Activated CD8-positive, alpha-beta memory T cell treated with anti-CD3 and anti-CD28 coated beads for 4 hours (primary cell): ENCODE data around the gene CD8B.
"Not testable (repeated sequence)": the region's sequence is repeated elsewhere in the genome, so short reads cannot be mapped to it uniquely, and the experiment has no call there.

Experiments
- DNase-seq, 2 donors: peaks; one replicate each; pipeline ENCODE4 v3.0.0-alpha.2; 2020; ENCODE audit warnings: low read depth in 2 of 2

CD8B gene

GRCh38 chr2:86861628-86862379 is at the start of gene CD8B:
Gene CD8B, minus strand, starts transcription at chr2:86861886. Its CDS starts 21 bp downstream, at chr2:86861865.
- DNase-seq = not testable (repeated sequence)

GRCh38 chr2:86905868-86906267 is 44.2 kb upstream of the CD8B start:
- not testable (repeated sequence) for DNase-seq

- DNase-seq = not testable (repeated sequence)
Observed at GRCh38 chr2:86900687-86901086, 39.0 kb upstream of the CD8B start.

- DNase-seq = not testable (repeated sequence)
Observed at GRCh38 chr2:86886026-86886425, 24.3 kb upstream of the CD8B start.

- not testable (repeated sequence) for DNase-seq
Observed at GRCh38 chr2:86882865-86883264, 21.2 kb upstream of the CD8B start.

GRCh38 chr2:86882118-86882665 is 20.5 kb upstream of the CD8B start:
- not testable (repeated sequence) for DNase-seq

- not testable (repeated sequence) for DNase-seq
Observed at GRCh38 chr2:86878986-86879385, 17.3 kb upstream of the CD8B start.

- not testable (repeated sequence) for DNase-seq
Observed at GRCh38 chr2:86870941-86871340, 9.3 kb upstream of the CD8B start.

- DNase-seq = not testable (repeated sequence)
Observed at GRCh38 chr2:86868895-86869468, 7.3 kb upstream of the CD8B start.

- not testable (repeated sequence) for DNase-seq
Observed at GRCh38 chr2:86862380-86862703, 656 bp upstream of the CD8B start.

- DNase-seq = not testable (repeated sequence)
Observed at GRCh38 chr2:86861175-86861574, 511 bp downstream of the CD8B start.

- not testable (repeated sequence) for DNase-seq
Observed at GRCh38 chr2:86860573-86860972, 1.1 kb downstream of the CD8B start.

- DNase-seq = not testable (repeated sequence)
Observed at GRCh38 chr2:86857688-86858087, 4.0 kb downstream of the CD8B start.

- not testable (repeated sequence) for DNase-seq
Observed at GRCh38 chr2:86856498-86856897, 5.2 kb downstream of the CD8B start.

GRCh38 chr2:86855981-86856380 is 5.7 kb downstream of the CD8B start:
- not testable (repeated sequence) for DNase-seq

GRCh38 chr2:86851581-86851980 is 10.1 kb downstream of the CD8B start:
- DNase-seq = not testable (repeated sequence)

- DNase-seq = not testable (repeated sequence)
Observed at GRCh38 chr2:86842607-86843234, 19.0 kb downstream of the CD8B start.

- not testable (repeated sequence) for DNase-seq
Observed at GRCh38 chr2:86841330-86841729, 20.4 kb downstream of the CD8B start.

GRCh38 chr2:86839871-86840548 is 21.7 kb downstream of the CD8B start:
- not testable (repeated sequence) for DNase-seq

GRCh38 chr2:86839455-86839854 is 22.2 kb downstream of the CD8B start:
- DNase-seq = not testable (repeated sequence)

- DNase-seq = not testable (repeated sequence)
Observed at GRCh38 chr2:86837714-86838113, 24.0 kb downstream of the CD8B start.
